NCI-H1092 treated with DMSO at 0.1 percent for 48 hours (cell line): Measurements from ENCODE around the gene CCDC188.

ENCODE experiments used
- DNase-seq: peaks from one replicate; lab custom pipeline; 2025; lab: John Stamatoyannopoulos, UW

The CCDC188 gene

GRCh38 chr22:20148414-20148813 lies 2.4 kb downstream of the CCDC188 start:
- DNase-seq = no peak

GRCh38 chr22:20147237-20147988 lies 3.4 kb downstream of the CCDC188 start:
- DNase-seq = no peak

GRCh38 chr22:20146777-20147176 lies 4.1 kb downstream of the CCDC188 start:
- DNase-seq = no peak

DNA sequence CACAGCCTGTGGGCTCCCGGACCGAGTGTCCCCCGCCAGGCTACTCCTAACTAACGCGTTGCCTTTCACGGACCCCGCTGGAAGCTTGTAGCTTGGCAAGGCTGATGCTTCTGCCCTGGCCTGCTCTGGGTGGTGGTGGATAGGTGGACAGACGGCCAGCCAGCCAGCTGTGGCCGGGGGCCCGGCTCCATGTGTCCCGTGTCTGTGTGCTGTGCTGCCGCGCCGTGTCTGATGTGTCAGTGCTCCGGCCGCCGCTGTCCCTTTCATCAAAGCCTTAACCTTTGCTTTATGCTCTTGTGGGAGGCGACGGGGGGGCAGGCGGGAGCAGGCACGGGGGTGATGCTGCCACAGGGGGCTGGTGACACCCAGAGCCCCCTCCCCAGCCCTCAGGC lies 5.0 kb downstream of the CCDC188 start:
- DNase-seq = no peak

DNA sequence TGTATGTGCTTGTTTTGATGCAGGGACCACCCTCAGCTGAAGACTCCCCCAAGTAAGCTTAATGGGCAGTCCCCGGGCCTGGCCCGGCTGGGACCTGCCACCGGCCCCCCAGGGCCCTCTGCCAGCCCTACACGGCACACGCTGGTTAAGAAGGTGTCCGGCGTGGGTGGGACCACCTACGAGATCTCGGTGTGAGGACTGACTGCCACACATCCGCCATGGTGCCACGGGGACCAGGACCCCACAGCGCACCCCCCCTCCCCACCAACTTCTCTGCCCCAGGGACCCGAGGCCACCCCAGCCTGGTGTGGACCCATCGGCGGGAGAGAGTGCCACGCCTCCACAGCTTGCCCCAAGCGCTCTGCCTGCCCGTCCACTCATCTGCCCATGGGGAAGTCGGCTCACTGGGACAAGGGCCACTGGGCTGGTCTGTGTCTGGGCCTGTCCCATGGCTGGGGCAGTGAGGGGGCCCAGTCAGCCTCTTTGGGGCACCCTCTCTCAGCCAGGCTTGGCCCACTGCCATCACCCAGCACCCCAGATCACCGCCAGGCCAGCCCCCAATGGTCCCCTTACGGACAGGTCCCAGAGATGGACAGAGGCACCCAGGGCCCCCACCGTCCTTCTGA lies 5.5 kb downstream of the CCDC188 start:
- DNase-seq = no peak

GRCh38 chr22:20143883-20144665 lies 6.8 kb downstream of the CCDC188 start:
- no peak for DNase-seq

DNA sequence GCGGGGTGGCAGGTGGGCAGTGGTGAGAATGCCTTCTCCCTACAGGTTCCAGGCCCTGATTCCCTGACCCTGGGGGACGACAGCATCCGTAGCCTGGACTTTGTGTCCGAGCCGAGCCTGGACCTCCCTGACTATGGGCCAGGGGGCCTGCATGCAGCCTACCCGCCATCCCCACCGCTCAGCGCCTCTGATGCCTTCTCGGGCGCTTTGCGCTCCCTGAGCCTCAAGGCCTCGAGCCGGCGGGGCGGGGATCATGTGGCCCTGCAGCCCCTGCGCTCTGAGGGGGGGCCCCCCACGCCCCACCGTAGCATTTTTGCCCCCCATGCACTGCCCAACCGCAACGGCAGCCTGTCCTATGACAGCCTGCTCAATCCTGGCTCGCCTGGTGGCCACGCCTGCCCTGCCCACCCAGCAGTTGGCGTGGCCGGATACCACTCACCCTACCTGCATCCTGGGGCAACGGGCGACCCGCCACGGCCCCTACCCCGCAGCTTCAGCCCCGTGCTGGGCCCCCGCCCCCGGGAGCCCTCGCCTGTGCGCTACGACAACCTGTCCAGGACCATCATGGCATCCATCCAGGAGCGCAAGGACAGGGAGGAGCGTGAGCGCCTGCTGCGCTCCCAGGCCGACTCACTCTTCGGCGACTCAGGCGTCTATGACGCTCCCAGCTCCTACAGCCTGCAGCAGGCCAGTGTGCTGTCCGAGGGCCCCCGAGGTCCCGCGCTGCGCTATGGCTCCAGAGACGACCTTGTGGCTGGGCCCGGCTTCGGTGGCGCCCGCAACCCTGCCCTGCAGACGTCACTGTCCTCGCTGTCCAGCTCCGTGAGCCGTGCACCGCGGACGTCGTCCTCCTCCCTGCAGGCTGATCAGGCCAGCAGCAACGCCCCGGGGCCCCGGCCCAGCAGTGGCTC lies 7.9 kb downstream of the CCDC188 start:
- DNase-seq = no peak

DNA sequence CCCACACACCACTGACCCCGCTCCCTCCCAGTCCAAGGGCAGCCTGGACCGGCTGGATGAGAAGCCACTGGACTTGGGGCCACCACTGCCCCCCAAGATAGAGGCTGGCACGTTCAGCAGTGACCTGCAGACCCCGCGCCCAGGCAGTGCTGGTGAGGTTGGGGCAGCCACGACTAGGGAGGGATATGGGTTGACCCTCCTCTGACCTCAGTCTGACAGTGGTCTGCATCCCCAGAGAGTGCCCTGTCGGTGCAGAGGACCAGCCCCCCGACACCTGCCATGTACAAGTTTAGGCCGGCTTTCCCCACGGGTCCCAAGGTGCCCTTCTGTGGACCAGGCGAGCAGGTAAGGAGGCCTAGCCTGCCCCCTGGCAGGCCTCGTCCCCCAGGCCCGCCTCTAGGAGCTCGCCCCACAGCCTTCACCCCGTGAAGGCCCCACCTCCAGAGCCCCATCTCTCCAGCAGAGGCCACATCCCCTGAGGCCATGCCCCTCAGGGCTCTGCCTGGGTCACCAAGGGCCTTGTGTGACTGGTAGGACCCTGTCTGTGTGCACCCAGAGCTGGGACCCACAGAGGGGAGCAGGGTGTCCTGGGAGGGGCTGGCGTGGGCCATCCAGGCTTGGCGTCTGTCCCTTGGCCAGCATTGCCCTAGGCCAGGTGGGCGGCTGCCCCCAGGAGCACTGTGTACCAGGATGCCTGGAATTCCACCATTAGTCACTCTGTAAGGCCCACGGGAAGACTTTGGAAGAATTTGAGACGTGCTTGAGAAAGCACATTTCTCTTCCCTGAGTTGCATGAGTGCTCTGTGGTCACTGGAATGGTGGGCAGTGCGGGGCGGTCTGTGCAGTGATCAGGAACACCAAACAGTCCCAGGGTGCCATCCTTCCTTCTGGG lies 9.4 kb downstream of the CCDC188 start:
- DNase-seq = no peak

GRCh38 chr22:20140521-20140964 lies 10.3 kb downstream of the CCDC188 start:
- no peak for DNase-seq

DNA sequence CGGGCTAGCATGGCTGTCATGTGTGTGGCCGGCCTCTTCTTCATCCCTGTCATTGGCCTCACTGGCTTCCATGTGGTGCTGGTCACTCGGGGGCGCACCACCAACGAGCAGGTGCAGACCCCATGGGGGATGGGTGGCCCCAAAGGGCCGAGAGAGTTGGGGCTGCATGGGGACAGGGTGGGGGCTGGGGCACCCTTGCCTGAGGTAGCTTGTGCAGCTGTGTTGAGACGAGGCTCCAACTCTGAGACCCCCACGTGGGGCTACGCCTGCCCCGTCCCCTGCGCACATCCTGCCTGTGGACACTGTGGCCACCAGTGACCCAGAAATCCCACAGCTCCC lies 10.8 kb downstream of the CCDC188 start:
- no peak for DNase-seq

- no peak for DNase-seq
Observed at GRCh38 chr22:20139391-20140106, 11.3 kb downstream of the CCDC188 start.

DNA sequence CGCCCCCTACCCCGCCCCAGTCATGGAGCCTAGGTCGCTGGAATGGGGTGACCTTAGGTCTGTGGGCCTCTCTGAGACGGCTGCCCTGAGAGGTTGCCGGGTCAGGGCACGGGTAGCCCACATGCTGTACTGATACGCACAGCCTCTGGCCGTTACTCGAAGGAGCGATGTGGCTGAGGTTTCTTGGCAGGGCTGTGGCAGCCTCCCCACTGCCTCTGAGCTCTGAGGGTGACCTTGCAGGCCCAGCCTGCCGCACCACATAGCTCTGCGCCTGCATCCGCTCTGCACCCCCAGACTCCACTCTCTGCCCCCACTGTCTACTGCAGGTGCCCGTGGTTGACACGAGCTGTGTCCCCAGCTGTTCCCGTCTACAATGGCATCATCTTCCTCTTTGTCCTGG lies 12.0 kb downstream of the CCDC188 start:
- DNase-seq = no peak

- DNase-seq = no peak
Observed at GRCh38 chr22:20138417-20138738, 12.5 kb downstream of the CCDC188 start.

- no peak for DNase-seq
Observed at GRCh38 chr22:20137671-20138416, 13.0 kb downstream of the CCDC188 start.

- no peak for DNase-seq
Observed at GRCh38 chr22:20137113-20137512, 13.7 kb downstream of the CCDC188 start.

GRCh38 chr22:20136603-20136873 lies 14.3 kb downstream of the CCDC188 start:
- no peak for DNase-seq

DNA sequence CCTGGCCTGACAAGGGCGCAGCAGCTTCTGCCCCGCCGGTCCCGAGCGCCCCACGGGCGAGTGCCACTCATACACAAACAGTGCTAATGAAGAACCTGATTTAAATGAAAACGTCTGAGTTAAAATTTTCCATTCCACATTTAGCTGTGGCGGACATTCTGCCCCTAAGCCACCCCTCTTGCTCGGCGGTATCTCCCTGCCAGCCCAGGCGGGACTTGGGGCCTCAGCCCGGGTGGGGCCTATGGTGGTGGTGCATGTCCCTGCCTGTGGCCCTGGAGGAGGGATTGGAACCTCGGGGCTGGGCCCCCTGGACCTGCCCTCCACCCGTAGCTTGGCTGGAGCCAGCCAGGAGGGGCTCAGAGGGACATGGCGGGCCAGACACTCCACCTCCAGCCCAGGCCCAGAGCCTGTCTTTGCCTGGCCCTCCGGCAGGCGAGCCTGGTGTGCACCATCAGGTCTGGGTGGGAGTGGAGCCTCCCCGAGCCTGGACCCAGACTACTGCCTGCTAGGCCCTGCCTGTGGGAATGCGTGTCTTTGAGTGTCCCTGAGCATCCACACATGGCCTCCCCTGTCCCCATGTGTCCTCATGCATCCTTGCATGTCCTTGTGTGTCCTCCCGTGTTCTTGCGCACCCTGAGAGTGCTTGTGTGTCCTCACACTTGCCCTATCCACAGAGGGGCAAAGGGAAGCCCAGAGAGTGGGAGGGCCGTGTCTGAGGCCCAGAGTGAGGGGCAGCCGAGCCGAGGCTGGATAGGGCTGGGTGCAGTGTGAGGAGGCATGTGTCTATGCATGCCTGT lies 14.9 kb downstream of the CCDC188 start:
- DNase-seq = no peak

DNA sequence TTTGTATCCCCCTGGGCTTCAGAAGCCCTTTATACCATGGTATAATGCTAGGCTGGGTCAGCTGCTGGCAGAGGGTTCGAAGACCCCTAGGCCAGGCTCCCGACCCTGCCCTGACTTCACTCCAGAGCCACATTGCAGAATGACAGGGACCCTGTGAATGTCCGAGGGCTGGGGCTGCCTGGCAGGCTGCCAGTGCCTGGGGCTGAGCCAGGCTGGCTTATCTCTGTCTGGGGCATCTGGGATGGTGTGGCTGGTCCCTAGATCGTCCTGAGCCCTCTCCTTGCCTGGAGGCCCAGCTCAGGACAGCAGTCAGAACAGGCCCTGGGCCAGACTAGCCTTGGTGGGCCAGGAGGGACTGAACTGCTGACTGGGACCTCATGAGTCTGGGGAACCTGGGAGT lies 15.6 kb downstream of the CCDC188 start:
- no peak for DNase-seq

DNA sequence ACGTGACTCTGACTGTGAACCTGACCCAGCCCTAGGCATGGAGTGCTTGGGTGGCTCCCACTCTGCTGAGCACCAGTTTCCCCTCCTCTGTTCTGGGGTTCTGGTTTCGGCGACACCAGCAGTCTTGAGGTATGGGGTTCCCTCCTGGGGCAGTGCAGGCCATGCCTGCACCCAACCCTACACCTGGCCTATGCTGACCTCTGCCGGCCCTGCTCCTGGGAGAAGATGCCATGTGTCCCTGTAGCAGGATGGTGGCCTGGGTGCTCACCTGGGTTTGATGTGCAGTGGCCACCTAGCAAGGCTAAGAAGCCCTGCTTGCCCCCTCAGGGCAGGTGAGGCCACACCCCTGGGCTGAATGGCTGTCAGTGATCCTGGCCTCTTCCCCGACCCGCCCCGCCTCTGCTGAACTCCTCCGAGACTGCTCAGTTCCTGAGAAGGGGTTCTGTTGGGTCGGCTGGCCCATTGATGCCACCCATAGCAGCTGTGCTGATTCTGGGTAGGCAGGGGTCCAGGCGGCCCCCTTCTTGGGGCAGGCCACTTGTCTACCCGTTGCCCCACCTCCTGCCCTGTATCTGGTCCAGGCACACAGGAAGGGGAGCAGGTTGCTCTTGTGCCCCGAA lies 16.8 kb downstream of the CCDC188 start:
- no peak for DNase-seq
